IMR-90 (cell line): ENCODE data around the gene SDHD. TPM values are rescaled to one million over a fixed set of nuclear protein-coding genes. Genes with fewer than 3 reads are reported as not detected.

Experiments used
- ATAC-seq: fragments of 200-7000 bp; cut with Tn5 transposase; 2 replicates; pipeline ENCODE4 v1.9.1; 2020; ENCODE audit warnings: low read depth, mild to moderate bottlenecking, moderate library complexity
- BruUV-seq: library from RNA; stranded (reverse); fragments of 400-500 nt; replicated peaks from 2 replicates; lab custom pipeline; 2021; lab: Mats Ljungman, UMichigan
- CTCF ChIA-PET: fragments of 300-600 bp; formaldehyde crosslinking; extraction: SDS; loops from one replicate; lab custom pipeline; 2021; ENCODE audit warnings: antibody characterized with exemption; lab: Yijun Ruan, JAX
- POLR2A ChIA-PET: fragments of 300-600 bp; sonication (Branson Sonifier 250); formaldehyde crosslinking; loops from one replicate; lab custom pipeline; 2022; ENCODE audit warnings: antibody characterized with exemption; ENCODE audit not compliant: unreplicated experiment; lab: Charles Lee
- DNase-seq: peaks from one replicate; pipeline ENCODE4 v3.0.0; 2013
- H2AFZ ChIP-seq: replicated peaks from 2 replicates; pipeline ENCODE3; 2013; ENCODE audit warnings: low read length, mild to moderate bottlenecking; ENCODE audit not compliant: poor library complexity
- H2AK5ac ChIP-seq: 2 replicates; pipeline ENCODE4 v1.6.1; 2013; ENCODE audit warnings: low read depth, low read length, inconsistent platforms
- H2AK9ac ChIP-seq: replicated peaks from 2 replicates; pipeline ENCODE3; 2013; ENCODE audit warnings: mild to moderate bottlenecking, low read depth, low read length, moderate library complexity; ENCODE audit not compliant: poor library complexity
- H2BK120ac ChIP-seq: 2 replicates; pipeline ENCODE4 v1.6.1; 2013; ENCODE audit warnings: low read depth, low read length, inconsistent platforms
- H2BK15ac ChIP-seq: 3 replicates; pipeline ENCODE4 v1.6.1; 2013; ENCODE audit warnings: low read depth, low read length, inconsistent platforms
- H2BK20ac ChIP-seq: 2 replicates; pipeline ENCODE4 v1.6.1; 2013; ENCODE audit warnings: low read depth, mild to moderate bottlenecking, inconsistent platforms, low read length, moderate library complexity
- H2BK5ac ChIP-seq: 2 replicates; pipeline ENCODE4 v1.6.1; 2013; ENCODE audit warnings: mild to moderate bottlenecking, low read depth, low read length, inconsistent platforms; ENCODE audit not compliant: poor library complexity, severe bottlenecking
- H3K14ac ChIP-seq: replicated peaks from 2 replicates; pipeline ENCODE4 v1.6.1; 2013; ENCODE audit warnings: low read depth, low read length, inconsistent platforms
- H3K18ac ChIP-seq: 2 replicates; pipeline ENCODE4 v1.6.1; 2013; ENCODE audit warnings: low read depth, low read length, control low read depth
- H3K23ac ChIP-seq: 2 replicates; pipeline ENCODE4 v1.6.1; 2013; ENCODE audit warnings: low read depth, low read length, inconsistent platforms
- H3K27ac ChIP-seq: 2 replicates; pipeline ENCODE4 v1.5.1; 2013; ENCODE audit warnings: mild to moderate bottlenecking, control low read depth, low read length; ENCODE audit not compliant: insufficient read depth
- H3K27me3 ChIP-seq: 2 replicates; pipeline ENCODE4 v1.6.1; 2013; ENCODE audit warnings: low read length; ENCODE audit not compliant: control insufficient read depth, insufficient read depth
- H3K36me3 ChIP-seq: 2 replicates; pipeline ENCODE4 v1.6.1; 2013; ENCODE audit warnings: low read length, mixed read lengths; ENCODE audit not compliant: control insufficient read depth, insufficient read depth
- H3K4ac ChIP-seq: 2 replicates; pipeline ENCODE4 v1.6.1; 2013; ENCODE audit warnings: low read depth, low read length, inconsistent platforms
- H3K4me1 ChIP-seq: 2 replicates; pipeline ENCODE4 v1.6.1; 2013; ENCODE audit warnings: low read length, mixed read lengths; ENCODE audit not compliant: control insufficient read depth, insufficient read depth
- H3K4me2 ChIP-seq: 2 replicates; pipeline ENCODE4 v1.6.1; 2013; ENCODE audit warnings: low read depth, mild to moderate bottlenecking, control low read depth, low read length, moderate library complexity
- H3K4me3 ChIP-seq: 2 replicates; pipeline ENCODE4 v1.5.1; 2013; ENCODE audit warnings: low read depth, mild to moderate bottlenecking, control low read depth, low read length, moderate library complexity; ENCODE audit not compliant: insufficient read depth
- H3K56ac ChIP-seq: 2 replicates; pipeline ENCODE4 v1.6.1; 2013; ENCODE audit warnings: low read length, inconsistent platforms; ENCODE audit not compliant: insufficient read depth; ENCODE audit errors: extremely low read depth
- H3K79me1 ChIP-seq, 2 experiments: 2 replicates each; pipeline ENCODE4 v1.6.1; 2013; ENCODE audit warnings: low read length in 2 of 2, inconsistent platforms in 1 of 2, low read depth in 1 of 2
- H3K9ac ChIP-seq: 2 replicates; pipeline ENCODE4 v1.6.1; 2013; ENCODE audit warnings: low read depth, low read length, control low read depth
- H3K9me1 ChIP-seq: 2 replicates; pipeline ENCODE4 v1.6.1; 2013; ENCODE audit warnings: low read length, inconsistent platforms; ENCODE audit not compliant: insufficient read depth
- H3K9me3 ChIP-seq: 2 replicates; pipeline ENCODE4 v1.6.1; 2013; ENCODE audit warnings: low read length; ENCODE audit not compliant: control insufficient read depth, insufficient read depth
- H4K20me1 ChIP-seq: 2 replicates; pipeline ENCODE4 v1.6.1; 2013; ENCODE audit warnings: low read length, inconsistent platforms; ENCODE audit not compliant: insufficient read depth
- H4K5ac ChIP-seq: 2 replicates; pipeline ENCODE4 v1.6.1; 2013; ENCODE audit warnings: mild to moderate bottlenecking, low read depth, low read length, control low read depth
- H4K8ac ChIP-seq, 2 experiments: 2 replicates each; pipeline ENCODE4 v1.6.1; 2013; ENCODE audit warnings: low read depth in 2 of 2, low read length in 2 of 2, control low read depth in 1 of 2, inconsistent platforms in 1 of 2
- H4K91ac ChIP-seq: 2 replicates; pipeline ENCODE4 v1.6.1; 2013; ENCODE audit warnings: low read depth, low read length, inconsistent platforms; ENCODE audit not compliant: insufficient read depth
- BHLHE40 ChIP-seq: fragments of 150-350 bp; IDR thresholded peaks from 2 replicates; pipeline ENCODE4 v1.6.1; 2016; ENCODE audit warnings: mild to moderate bottlenecking, low read depth, low read length
- CEBPB ChIP-seq: IDR thresholded peaks from 2 replicates; pipeline ENCODE4 v1.6.1; 2012; ENCODE audit warnings: low read depth, low read length, improper control_type of control experiment
- CHD1 ChIP-seq: IDR thresholded peaks from 2 replicates; pipeline ENCODE4 v1.6.1; 2012; ENCODE audit warnings: low read depth, low read length, improper control_type of control experiment
- CTCF ChIP-seq: conservative IDR thresholded peaks from 2 replicates; pipeline ENCODE4 v1.5.1; 2012; ENCODE audit warnings: mild to moderate bottlenecking, low read depth, low read length, improper control_type of control experiment
- ELK1 ChIP-seq: fragments of 150-350 bp; IDR thresholded peaks from 2 replicates; pipeline ENCODE4 v1.6.1; 2016; ENCODE audit warnings: low read depth, mild to moderate bottlenecking, low read length, moderate library complexity, borderline replicate concordance
- FOS ChIP-seq: fragments of 150-350 bp; IDR thresholded peaks from 2 replicates; pipeline ENCODE4 v1.6.1; 2016; ENCODE audit warnings: low read depth, low read length
- NFE2L2 ChIP-seq: fragments of 150-350 bp; IDR thresholded peaks from 2 replicates; pipeline ENCODE4 v1.6.1; 2016; ENCODE audit warnings: low read depth, mild to moderate bottlenecking, low read length
- POLR2A ChIP-seq: IDR thresholded peaks from 2 replicates; pipeline ENCODE4 v1.6.1; 2012; ENCODE audit warnings: mild to moderate bottlenecking, low read depth, low read length
- RFX5 ChIP-seq: IDR thresholded peaks from 2 replicates; pipeline ENCODE4 v1.8.0; 2012; ENCODE audit warnings: low read depth, mild to moderate bottlenecking, low read length, moderate library complexity
- SMC3 ChIP-seq: fragments of 150-350 bp; IDR thresholded peaks from 2 replicates; pipeline ENCODE4 v1.6.1; 2016; ENCODE audit warnings: low read depth, mild to moderate bottlenecking, antibody characterized with exemption, low read length, moderate library complexity
- WGBS, 2 experiments: methylation state at CpG; one replicate each; pipeline versions ENCODE4 v1.1.5 to v1.1.7; 2013; ENCODE audit warnings: missing lambda C conversion rate in 2 of 2; ENCODE audit not compliant: insufficient read length in 1 of 2; ENCODE audit errors: extremely low coverage in 2 of 2; 5-methylcytosine and 5-hydroxymethylcytosine counted together
- dilution Hi-C: fragments of 300-500 bp; cut with HindIII; formaldehyde crosslinking; loops from one replicate; pipeline ENCODE4 v1.14.3; 2018; ENCODE audit warnings: low sequenced_read_pairs; ENCODE audit not compliant: unreplicated experiment
- in situ Hi-C: fragments of 300-500 bp; cut with MboI; formaldehyde crosslinking; loops from 3 replicates; pipeline ENCODE4 v1.14.3; 2019; ENCODE audit warnings: low sequenced_read_pairs, inconsistent platforms, mixed read lengths
- intact Hi-C: fragments of 100-400 bp; cut with micrococcal nuclease; formaldehyde crosslinking; loops from 2 replicates; pipeline ENCODE4 v1.10.0; 2022
- polyA plus RNA-seq, 3 experiments: library from polyadenylated mRNA; depleted of rRNA; stranded (reverse); fragments of >200 nt; gene quantifications; 2 replicates each; pipeline ENCODE4 v1.2.3, GENCODE V29; 2012; ENCODE audit warnings: low replicate concordance in 1 of 3
- total RNA-seq: library from RNA; depleted of rRNA; stranded (reverse); fragments of >200 nt; gene quantifications from 2 replicates; pipeline ENCODE4 v1.2.3, GENCODE V29; 2012

The SDHD gene
- total and polyA plus RNA-seq, 2 of the 4 experiments (the other 2 are of a cell fraction): 83.2 to 166 TPM

DNA sequence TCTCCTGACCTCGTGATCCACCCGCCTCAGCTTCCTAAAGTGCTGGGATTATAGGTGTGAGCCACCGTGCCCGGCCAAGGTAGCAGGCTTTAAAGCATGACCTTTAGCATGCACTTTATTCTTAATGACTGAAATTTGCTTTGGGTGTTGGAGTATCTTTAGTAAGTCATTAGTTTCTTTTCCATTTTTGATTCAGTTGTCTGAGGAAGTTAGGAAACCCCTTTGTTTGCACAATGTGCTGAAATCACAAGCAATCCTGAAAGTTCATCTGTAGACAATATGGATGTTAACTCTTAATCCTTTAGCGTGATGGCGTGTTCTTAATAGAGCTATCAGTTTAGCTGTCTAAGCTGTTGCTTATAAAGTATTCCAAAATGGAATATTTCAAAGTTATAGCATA, 16.8 kb downstream of the SDHD start:
- H3K27me3 ChIP-seq: no peaks in the 10 kb centered on the region
- H3K56ac ChIP-seq: no peak overlapping the region
- TF ChIP-seq FOS: no peak
- TF ChIP-seq RFX5: no peak
- TF ChIP-seq CTCF: no peak
- TF ChIP-seq CEBPB: no peak
- TF ChIP-seq SMC3: no peak
- no peak for TF ChIP-seq NFE2L2
- no peak for TF ChIP-seq CHD1
- TF ChIP-seq ELK1: no peak
- TF ChIP-seq BHLHE40: no peak
- no peak for TF ChIP-seq POLR2A
- no peak overlapping the region for H2AFZ ChIP-seq
- H3K4me2 ChIP-seq: no peak overlapping the region
- no peak overlapping the region for H3K9ac ChIP-seq
- intact Hi-C loops: no loop called here
- no peaks in the 10 kb centered on the region for H3K36me3 ChIP-seq
- ATAC-seq (no peak), DNase-seq (no peak)
- peaks cover 0 to 6% of the 10 kb centered on the region in 2 experiments; a peak in 1 of 4 replicates for H3K79me1 ChIP-seq
- H3K27ac ChIP-seq: no peak overlapping the region
- H3K9me3 ChIP-seq: no peaks in the 10 kb centered on the region
- no peak overlapping the region for H4K91ac ChIP-seq
- H4K5ac ChIP-seq: no peak overlapping the region
- H2BK5ac ChIP-seq: no peak overlapping the region
- H3K14ac ChIP-seq: no peak overlapping the region
- H3K18ac ChIP-seq: no peak overlapping the region
- no peaks in the 10 kb centered on the region for H4K20me1 ChIP-seq
- dilution Hi-C loops: no loop called here
- no TSS peak for BruUV-seq
- POLR2A ChIA-PET: no interaction called here
- CTCF ChIA-PET: interaction anchor here (0.6 to 4.1 kb wide), 2 partner anchors 10 to 17 kb away, joined by 4 to 26 read pairs; no protein-coding TSS in a partner anchor
- no peak overlapping the region for H2BK20ac ChIP-seq
- no peak overlapping the region for H3K4ac ChIP-seq
- no peak overlapping the region for H2AK5ac ChIP-seq
- H3K9me1 ChIP-seq: peaks cover 6% of the 10 kb centered on the region; the same call in 1 of the 2 replicates
- H2AK9ac ChIP-seq: no peak overlapping the region
- no peak overlapping the region for H3K4me3 ChIP-seq
- H2BK15ac ChIP-seq: no peak overlapping the region
- no peak overlapping the region for H4K8ac ChIP-seq
- WGBS, 2 experiments: no CpG with 5 or more reads among the region's 6 CpGs
- H3K4me1 ChIP-seq: peaks cover 13% of the 10 kb centered on the region
- H2BK120ac ChIP-seq: no peak overlapping the region
- no peak overlapping the region for H3K23ac ChIP-seq
- in situ Hi-C loops: loop anchor here (25.0 kb wide), 1 partner anchor 1184 kb away; no protein-coding TSS in a partner anchor
